Endothelial cell of umbilical vein (primary cell): ENCODE data around the gene LSP1. TPM values are rescaled to one million over a fixed set of nuclear protein-coding genes. Genes with fewer than 3 reads are reported as not detected.

ENCODE experiments used
- BruUV-seq: library from RNA; stranded (reverse); fragments of 400-500 nt; replicated peaks from 2 replicates; lab custom pipeline; 2021; lab: Mats Ljungman, UMichigan
- CTCF ChIA-PET: fragments of 300-600, 350-600 bp; sonication (Branson Sonifier 250); formaldehyde crosslinking; loops from one replicate; lab custom pipeline; 2021; ENCODE audit warnings: antibody characterized with exemption, inconsistent platforms; lab: Charles Lee
- POLR2A ChIA-PET: fragments of 300-600, 350-600 bp; sonication (Branson Sonifier 250); formaldehyde crosslinking; loops from one replicate; lab custom pipeline; 2021; ENCODE audit warnings: antibody characterized with exemption, inconsistent platforms; lab: Charles Lee
- DNase-seq: peaks from one replicate; pipeline ENCODE4 v3.0.0-alpha.2; 2011; ENCODE audit warnings: low read depth, low spot score
- FAIRE-seq: peaks from 2 replicates; lab custom pipeline; 2011; peaks lifted over from hg19 to GRCh38; lab: Jason Lieb, UNC
- H2AFZ ChIP-seq: 2 replicates; pipeline ENCODE4 v1.6.0; 2012; ENCODE audit warnings: low read depth, low read length, control low read depth, inconsistent platforms
- H3K27ac ChIP-seq: 2 replicates; pipeline ENCODE4 v1.5.1; 2011; ENCODE audit warnings: low read depth, mild to moderate bottlenecking, control low read depth, low read length, moderate library complexity; ENCODE audit not compliant: insufficient read depth
- H3K27me3 ChIP-seq, 2 experiments: 2 replicates each; pipeline versions ENCODE4 v1.6.0 to v1.6.1; 2011; ENCODE audit warnings: low read length in 2 of 2, mixed read lengths in 1 of 2; ENCODE audit not compliant: control insufficient read depth in 2 of 2, insufficient read depth in 2 of 2
- H3K36me3 ChIP-seq, 2 experiments: 2 replicates in 1 of 2; 3 replicates in 1 of 2; pipeline ENCODE4 v1.5.1; 2011; ENCODE audit warnings: low read length in 2 of 2, mild to moderate bottlenecking in 1 of 2, moderate library complexity in 1 of 2; ENCODE audit not compliant: control insufficient read depth in 2 of 2, insufficient read depth in 2 of 2; ENCODE audit errors: extremely low read depth in 1 of 2
- H3K4me1 ChIP-seq: 3 replicates; pipeline ENCODE4 v1.5.1; 2011; ENCODE audit warnings: mild to moderate bottlenecking, low read length; ENCODE audit not compliant: control insufficient read depth, insufficient read depth; ENCODE audit errors: extremely low read depth
- H3K4me2 ChIP-seq: 2 replicates; pipeline ENCODE4 v1.6.1; 2011; ENCODE audit warnings: low read length, control low read depth, mixed read lengths; ENCODE audit not compliant: insufficient read depth
- H3K4me3 ChIP-seq, 3 experiments: fragments of 200-600 bp in 1 of 3; sonication (generic), shearing (Covaris generic) in 1 of 3; replicated peaks in 1 of 3; 2 replicates each; pipeline ENCODE4 v1.5.1; 2011 to 2016; ENCODE audit warnings: control low read depth in 3 of 3, low read length in 3 of 3, mild to moderate bottlenecking in 2 of 3, inconsistent platforms in 1 of 3, low read depth in 1 of 3, moderate library complexity in 1 of 3; ENCODE audit not compliant: insufficient read depth in 1 of 3
- H3K79me2 ChIP-seq: 2 replicates; pipeline ENCODE4 v1.6.0; 2012; ENCODE audit warnings: low read length, inconsistent platforms; ENCODE audit not compliant: control insufficient read depth, insufficient read depth
- H3K9ac ChIP-seq: replicated peaks from 2 replicates; pipeline ENCODE3; 2011; ENCODE audit warnings: low read length, control low read depth; ENCODE audit not compliant: insufficient read depth; ENCODE audit errors: extremely low read depth
- H3K9me1 ChIP-seq: replicated peaks from 3 replicates; pipeline ENCODE4 v1.6.0; 2011; ENCODE audit warnings: mild to moderate bottlenecking, low read length; ENCODE audit not compliant: control insufficient read depth, insufficient read depth; ENCODE audit errors: extremely low read depth
- H3K9me3 ChIP-seq: replicated peaks from 2 replicates; pipeline ENCODE4 v1.5.1; 2012; ENCODE audit warnings: low read length, inconsistent platforms; ENCODE audit not compliant: control insufficient read depth, insufficient read depth
- H4K20me1 ChIP-seq: replicated peaks from 2 replicates; pipeline ENCODE3; 2011; ENCODE audit warnings: mild to moderate bottlenecking, low read length; ENCODE audit not compliant: control insufficient read depth, insufficient read depth; ENCODE audit errors: extremely low read depth
- CTCF ChIP-seq, 2 donors: IDR thresholded peaks; 1 replicate in 1 of 2; 2 replicates in 1 of 2; pipeline ENCODE4 v1.5.1; 2011; ENCODE audit warnings: low read length in 2 of 2, mild to moderate bottlenecking in 2 of 2, moderate library complexity in 2 of 2, control low read depth in 1 of 2, inconsistent platforms in 1 of 2, low read depth in 1 of 2; ENCODE audit not compliant: insufficient read depth in 1 of 2; ENCODE audit errors: extremely low read depth in 1 of 2
- EZH2 ChIP-seq: IDR thresholded peaks from 2 replicates; pipeline ENCODE4 v1.6.1; 2012; ENCODE audit warnings: borderline replicate concordance, low read depth, mild to moderate bottlenecking, moderate library complexity, low read length, inconsistent platforms; ENCODE audit not compliant: severe bottlenecking
- FOS ChIP-seq: IDR thresholded peaks from 2 replicates; pipeline ENCODE4 v1.6.1; 2011; ENCODE audit warnings: mild to moderate bottlenecking, low read length, moderate library complexity, borderline replicate concordance; ENCODE audit not compliant: insufficient read depth
- MYC ChIP-seq: IDR thresholded peaks from one replicate; pipeline ENCODE4 v1.6.1; 2011; ENCODE audit warnings: mild to moderate bottlenecking, low read depth, low read length
- POLR2A ChIP-seq: IDR thresholded peaks from 2 replicates; pipeline ENCODE4 v1.6.1; 2012; ENCODE audit warnings: low read depth, mild to moderate bottlenecking, control low read depth, low read length
- POLR2AphosphoS5 ChIP-seq: IDR thresholded peaks from 2 replicates; pipeline ENCODE4 v1.6.1; 2012; ENCODE audit warnings: low read depth, mild to moderate bottlenecking, control low read depth, low read length, moderate library complexity; ENCODE audit not compliant: insufficient read depth
- dilution Hi-C: fragments of 300-500 bp; cut with MboI; formaldehyde crosslinking; loops from one replicate; pipeline ENCODE4 v1.15.0; 2019; ENCODE audit warnings: low sequenced_read_pairs; ENCODE audit not compliant: extremely low pct_ligation_motif_present
- intact Hi-C: fragments of 100-400 bp; cut with micrococcal nuclease; formaldehyde crosslinking; loops from one replicate; pipeline ENCODE4 v1.10.0; 2022
- polyA plus RNA-seq, 4 experiments: library from polyadenylated mRNA; depleted of rRNA in 3 of 4; stranded (reverse) in 3 of 4; unstranded in 1 of 4; fragments of >200 nt; gene quantifications; 2 replicates each; pipeline versions ENCODE4 v1.2.1 to v1.2.3, GENCODE V29; 2011 to 2012; ENCODE audit warnings: missing spikeins in 1 of 4
- total RNA-seq: library from RNA; stranded (reverse); gene quantifications from 2 replicates; pipeline ENCODE4 v1.2.3, GENCODE V29; 2021

Gene LSP1
- total and polyA plus RNA-seq, 2 donors (not counting 3 experiments of a cell fraction or from before 2014, with no cell fraction given) = not detected

GRCh38 chr11:1830004-1830321 is 22.9 kb upstream of the LSP1 start:
- no peak overlapping the region for H3K4me3 ChIP-seq
- no peak overlapping the region for H2AFZ ChIP-seq
- FAIRE-seq = no peak
- BruUV-seq = no TSS peak
- H3K36me3 ChIP-seq = no peaks in the 10 kb centered on the region
- dilution Hi-C loops = no loop called here
- no peaks in the 10 kb centered on the region for H4K20me1 ChIP-seq
- H3K4me1 ChIP-seq = peaks cover 3% of the 10 kb centered on the region
- H3K27me3 ChIP-seq = no peaks in the 10 kb centered on the region
- no peaks in the 10 kb centered on the region for H3K9me1 ChIP-seq
- H3K9me3 ChIP-seq = no peaks in the 10 kb centered on the region
- TF ChIP-seq CTCF (IDR thresholded peaks at IDR 0.05; ENCODE audit: extremely low read depth in 1 of 2, insufficient read depth in 1 of 2, low read depth in 1 of 2, low read length in 2 of 2) (no peak), POLR2A (no peak), MYC (no peak), EZH2 (no peak), FOS (no peak), POLR2AphosphoS5 (no peak)
- intact Hi-C loops = no loop called here
- no peak for DNase-seq
- no peak overlapping the region for H3K27ac ChIP-seq
- CTCF ChIA-PET = interaction anchor here (0.9 to 7.8 kb wide), 3 partner anchors 137 to 177 kb away, joined by 4 to 623 read pairs (median 337); no protein-coding TSS in a partner anchor
- H3K9ac ChIP-seq = no peak overlapping the region
- no peaks in the 10 kb centered on the region for H3K79me2 ChIP-seq
- no peak overlapping the region for H3K4me2 ChIP-seq
- POLR2A ChIA-PET = no interaction called here
